GM21576 (cell line): Measurements from ENCODE around the gene LLGL2.

Experiments
- ATAC-seq: cut with Tn5 transposase; IDR thresholded peaks from one replicate; pipeline ENCODE4 v1.9.1; 2021; ENCODE audit warnings: mild to moderate bottlenecking, moderate library complexity; ENCODE audit not compliant: unreplicated experiment

LLGL2 gene

GRCh38 chr17:75521951-75522727, 3.4 kb upstream of the LLGL2 start:
- ATAC-seq, result no peak

- no peak for ATAC-seq
Observed at GRCh38 chr17:75523647-75524046, 1.9 kb upstream of the LLGL2 start.

GRCh38 chr17:75524269-75524969, 1.1 kb upstream of the LLGL2 start:
- no peak for ATAC-seq

- no peak for ATAC-seq
Observed at GRCh38 chr17:75525806-75526554, 483 bp downstream of the LLGL2 start.

- no peak for ATAC-seq
Observed at GRCh38 chr17:75526555-75527270, 1.2 kb downstream of the LLGL2 start.

GRCh38 chr17:75530837-75531720, 5.6 kb downstream of the LLGL2 start:
- no peak for ATAC-seq

GRCh38 chr17:75531721-75532072, 6.2 kb downstream of the LLGL2 start:
- ATAC-seq, result no peak

- ATAC-seq, result no peak
Observed at GRCh38 chr17:75535119-75535537, 9.6 kb downstream of the LLGL2 start.

GRCh38 chr17:75535871-75536270, 10.4 kb downstream of the LLGL2 start:
- no peak for ATAC-seq

- ATAC-seq, result no peak
Observed at GRCh38 chr17:75536366-75536765, 10.9 kb downstream of the LLGL2 start.

GRCh38 chr17:75539967-75540729, 14.7 kb downstream of the LLGL2 start:
- no peak for ATAC-seq

- no peak for ATAC-seq
Observed at GRCh38 chr17:75540923-75541503, 15.5 kb downstream of the LLGL2 start.

GRCh38 chr17:75542229-75542628, 16.7 kb downstream of the LLGL2 start:
- ATAC-seq, result no peak

- ATAC-seq, result no peak
Observed at GRCh38 chr17:75542728-75543336, 17.3 kb downstream of the LLGL2 start.

- no peak for ATAC-seq
Observed at GRCh38 chr17:75544250-75544649, 18.8 kb downstream of the LLGL2 start.

- no peak for ATAC-seq
Observed at GRCh38 chr17:75546181-75546580, 20.7 kb downstream of the LLGL2 start.

- ATAC-seq, result no peak
Observed at GRCh38 chr17:75547091-75547490, 21.6 kb downstream of the LLGL2 start.

- no peak for ATAC-seq
Observed at GRCh38 chr17:75548813-75549212, 23.3 kb downstream of the LLGL2 start.
